ENCODE data around the gene RPTOR.

RPTOR gene

GRCh38 chr17:80881306-80881705 lies 336.7 kb downstream of the RPTOR start:
- no peak for DNase-seq (ENCODE audit: low spot score)
- H3K4me3 ChIP-seq (ENCODE audit: low read length in 2 of 2) = no peak overlapping the region
- peaks cover 10% of the 10 kb centered on the region for H3K79me1 ChIP-seq (ENCODE audit: low read depth, low read length)
- H3K36me3 ChIP-seq (replicated peaks in 1 of 2; ENCODE audit: control insufficient read depth in 2 of 2, insufficient read depth in 2 of 2, low read length in 2 of 2) = peaks cover 19 to 47% of the 10 kb centered on the region in 2 donors
- no peak overlapping the region for H4K8ac ChIP-seq (ENCODE audit: low read depth, low read length)
- H3K4me1 ChIP-seq (ENCODE audit: control insufficient read depth in 2 of 2, insufficient read depth in 1 of 2, low read depth in 1 of 2, low read length in 2 of 2) = peaks cover 8 to 23% of the 10 kb centered on the region in 2 donors
- H2AFZ ChIP-seq (ENCODE audit: low read length) = no peak overlapping the region
- H2BK12ac ChIP-seq (ENCODE audit: low read length) = no peak overlapping the region
- H2AK5ac ChIP-seq (ENCODE audit: low read depth, low read length) = no peak overlapping the region
- no peaks in the 10 kb centered on the region for H3K27me3 ChIP-seq (ENCODE audit: control insufficient read depth in 3 of 3, insufficient read depth in 3 of 3, low read depth in 1 of 3, low read length in 3 of 3)
- H3K14ac ChIP-seq (ENCODE audit: low read length) = no peak overlapping the region
- no peak overlapping the region for H3K18ac ChIP-seq (ENCODE audit: low read length)
- H3K4ac ChIP-seq (ENCODE audit: low read length) = no peak overlapping the region
- no peak overlapping the region for H3K9ac ChIP-seq (ENCODE audit: low read depth, low read length, poor library complexity)
- H3K9me3 ChIP-seq (replicated peaks in 1 of 2; ENCODE audit: control insufficient read depth in 2 of 2, insufficient read depth in 1 of 2, low read depth in 1 of 2, low read length in 2 of 2) = peaks cover 0 to 2% of the 10 kb centered on the region in 2 donors
- H2BK15ac ChIP-seq (ENCODE audit: low read length) = no peak overlapping the region
- H2BK5ac ChIP-seq (ENCODE audit: low read length) = no peak overlapping the region
- WGBS, 2 donors (ENCODE audit: extremely low coverage in 2 of 2, insufficient read length in 2 of 2, insufficient replicate concordance in 1 of 2) = no CpG with 5 or more reads among the region's 13 CpGs
- no peak overlapping the region for H3K4me2 ChIP-seq (ENCODE audit: insufficient read depth, low read length, poor library complexity, severe bottlenecking)
- no peak overlapping the region for H3K23ac ChIP-seq (ENCODE audit: low read depth, low read length, poor library complexity)
- no peak overlapping the region for H2BK120ac ChIP-seq (ENCODE audit: low read depth, low read length)
- no peak overlapping the region for H4K91ac ChIP-seq (ENCODE audit: low read depth, low read length, poor library complexity)
- H3K27ac ChIP-seq (replicated peaks; ENCODE audit: low read length) = no peak overlapping the region

GRCh38 chr17:80882323-80882722 lies 337.7 kb downstream of the RPTOR start:
- DNase-seq (ENCODE audit: low spot score) = no peak
- WGBS, 2 donors (ENCODE audit: extremely low coverage in 2 of 2, insufficient read length in 2 of 2, insufficient replicate concordance in 1 of 2) = no CpG with 5 or more reads among the region's 19 CpGs

DNA sequence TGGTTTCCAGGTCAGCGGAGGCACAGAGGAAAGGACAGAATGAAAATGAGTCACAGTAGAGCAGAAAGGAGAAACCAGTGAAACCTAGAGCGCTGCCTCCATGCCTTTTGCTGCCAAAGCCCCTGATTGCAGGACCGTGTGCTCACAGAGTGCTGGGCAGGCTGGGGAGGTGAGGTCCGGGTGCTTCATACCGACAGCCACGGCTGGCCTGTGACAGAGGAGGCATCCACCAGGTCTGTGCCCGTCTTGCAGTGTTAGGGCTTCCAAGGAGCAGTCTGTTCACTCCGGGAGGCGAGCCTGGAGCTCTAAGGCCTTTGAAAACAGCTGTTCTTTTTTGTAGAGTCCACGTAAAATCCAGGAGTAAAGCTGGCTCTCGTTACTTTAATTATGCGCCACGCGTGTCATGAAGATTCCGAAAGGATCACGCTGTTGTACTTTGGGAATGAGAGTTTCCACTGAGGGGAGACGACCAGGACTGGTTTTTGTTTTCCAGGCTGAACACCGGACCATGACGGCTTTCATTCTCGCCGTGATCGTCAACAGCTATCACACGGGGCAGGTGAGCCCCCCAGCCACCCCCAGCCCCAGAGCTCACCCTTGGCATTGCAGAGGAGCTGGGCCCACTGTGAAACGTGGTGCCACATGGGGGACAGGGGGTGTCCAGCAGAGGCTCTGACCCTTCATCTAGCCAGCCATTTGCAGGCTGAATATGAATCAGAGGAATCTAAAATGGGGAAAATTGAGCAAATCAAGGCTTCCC lies 338.5 kb downstream of the RPTOR start:
- H4K8ac ChIP-seq (ENCODE audit: low read depth, low read length) = no peak overlapping the region
- DNase-seq (ENCODE audit: low spot score) = no peak
- H4K91ac ChIP-seq (ENCODE audit: low read depth, low read length, poor library complexity) = no peak overlapping the region
- peaks cover 19 to 53% of the 10 kb centered on the region in 2 donors for H3K36me3 ChIP-seq (replicated peaks in 1 of 2; ENCODE audit: control insufficient read depth in 2 of 2, insufficient read depth in 2 of 2, low read length in 2 of 2)
- H2BK5ac ChIP-seq (ENCODE audit: low read length) = no peak overlapping the region
- no CpG with 5 or more reads among the region's 24 CpGs for WGBS, 2 donors (ENCODE audit: extremely low coverage in 2 of 2, insufficient read length in 2 of 2, insufficient replicate concordance in 1 of 2)
- H3K9me3 ChIP-seq (replicated peaks in 1 of 2; ENCODE audit: control insufficient read depth in 2 of 2, insufficient read depth in 1 of 2, low read depth in 1 of 2, low read length in 2 of 2) = peaks cover 0 to 2% of the 10 kb centered on the region in 2 donors
- H3K27me3 ChIP-seq (ENCODE audit: control insufficient read depth in 3 of 3, insufficient read depth in 3 of 3, low read depth in 1 of 3, low read length in 3 of 3) = no peaks in the 10 kb centered on the region
- H2BK12ac ChIP-seq (ENCODE audit: low read length) = no peak overlapping the region
- no peak overlapping the region for H3K27ac ChIP-seq (replicated peaks; ENCODE audit: low read length)
- H2AFZ ChIP-seq (ENCODE audit: low read length) = no peak overlapping the region
- H3K4ac ChIP-seq (ENCODE audit: low read length) = no peak overlapping the region
- no peak overlapping the region for H3K9ac ChIP-seq (ENCODE audit: low read depth, low read length, poor library complexity)
- no peak overlapping the region for H2AK5ac ChIP-seq (ENCODE audit: low read depth, low read length)
- peaks cover 12% of the 10 kb centered on the region for H3K79me1 ChIP-seq (ENCODE audit: low read depth, low read length)
- no peak overlapping the region for H3K4me3 ChIP-seq (ENCODE audit: low read length in 2 of 2)
- no peak overlapping the region for H2BK15ac ChIP-seq (ENCODE audit: low read length)
- no peak overlapping the region for H3K14ac ChIP-seq (ENCODE audit: low read length)
- peaks cover 8 to 16% of the 10 kb centered on the region in 2 donors for H3K4me1 ChIP-seq (ENCODE audit: control insufficient read depth in 2 of 2, insufficient read depth in 1 of 2, low read depth in 1 of 2, low read length in 2 of 2)
- H2BK120ac ChIP-seq (ENCODE audit: low read depth, low read length) = no peak overlapping the region
- H3K4me2 ChIP-seq (ENCODE audit: insufficient read depth, low read length, poor library complexity, severe bottlenecking) = no peak overlapping the region
- H3K23ac ChIP-seq (ENCODE audit: low read depth, low read length, poor library complexity) = no peak overlapping the region
- H3K18ac ChIP-seq (ENCODE audit: low read length) = peak overlapping the region; percentile 38

More at GRCh38 chr17:80882323-80882722, 337.7 kb downstream of the RPTOR start:
- H3K27me3 ChIP-seq (ENCODE audit: control insufficient read depth in 3 of 3, insufficient read depth in 3 of 3, low read depth in 1 of 3, low read length in 3 of 3) = no peaks in the 10 kb centered on the region
- H2AFZ ChIP-seq (ENCODE audit: low read length) = no peak overlapping the region
- H2BK5ac ChIP-seq (ENCODE audit: low read length) = no peak overlapping the region
- H3K14ac ChIP-seq (ENCODE audit: low read length) = no peak overlapping the region
- no peak overlapping the region for H2BK15ac ChIP-seq (ENCODE audit: low read length)
- peaks cover 19 to 53% of the 10 kb centered on the region in 2 donors for H3K36me3 ChIP-seq (replicated peaks in 1 of 2; ENCODE audit: control insufficient read depth in 2 of 2, insufficient read depth in 2 of 2, low read length in 2 of 2)
- no peak overlapping the region for H3K9ac ChIP-seq (ENCODE audit: low read depth, low read length, poor library complexity)
- H2BK12ac ChIP-seq (ENCODE audit: low read length) = no peak overlapping the region
- H3K23ac ChIP-seq (ENCODE audit: low read depth, low read length, poor library complexity) = no peak overlapping the region
- H4K91ac ChIP-seq (ENCODE audit: low read depth, low read length, poor library complexity) = no peak overlapping the region
- peaks cover 8 to 21% of the 10 kb centered on the region in 2 donors for H3K4me1 ChIP-seq (ENCODE audit: control insufficient read depth in 2 of 2, insufficient read depth in 1 of 2, low read depth in 1 of 2, low read length in 2 of 2)
- H3K18ac ChIP-seq (ENCODE audit: low read length) = no peak overlapping the region
- H3K79me1 ChIP-seq (ENCODE audit: low read depth, low read length) = peaks cover 12% of the 10 kb centered on the region
- peaks cover 0 to 2% of the 10 kb centered on the region in 2 donors for H3K9me3 ChIP-seq (replicated peaks in 1 of 2; ENCODE audit: control insufficient read depth in 2 of 2, insufficient read depth in 1 of 2, low read depth in 1 of 2, low read length in 2 of 2)
- H4K8ac ChIP-seq (ENCODE audit: low read depth, low read length) = no peak overlapping the region
- H2BK120ac ChIP-seq (ENCODE audit: low read depth, low read length) = no peak overlapping the region
- no peak overlapping the region for H2AK5ac ChIP-seq (ENCODE audit: low read depth, low read length)
- H3K4me3 ChIP-seq (ENCODE audit: low read length in 2 of 2) = no peak overlapping the region
- H3K27ac ChIP-seq (replicated peaks; ENCODE audit: low read length) = no peak overlapping the region
- no peak overlapping the region for H3K4me2 ChIP-seq (ENCODE audit: insufficient read depth, low read length, poor library complexity, severe bottlenecking)
- no peak overlapping the region for H3K4ac ChIP-seq (ENCODE audit: low read length)

- H3K18ac ChIP-seq (ENCODE audit: low read length) = peak overlapping the region; percentile 13
- H3K4me3 ChIP-seq (ENCODE audit: low read length in 2 of 2) = peak overlapping the region in 1 of 2 donors; percentile 10
These were observed 339.4 kb downstream of the RPTOR start for GRCh38 chr17:80883831-80884735.

More at GRCh38 chr17:80883831-80884735, 339.4 kb downstream of the RPTOR start:
- Histone ChIP-seq H3K27ac (replicated peaks; ENCODE audit: low read length) (no peak overlapping the region), H3K36me3 (replicated peaks in 1 of 2; ENCODE audit: control insufficient read depth in 2 of 2, insufficient read depth in 2 of 2, low read length in 2 of 2) (peaks cover 19 to 57% of the 10 kb centered on the region in 2 donors), H3K4me2 (ENCODE audit: insufficient read depth, low read length, poor library complexity, severe bottlenecking) (no peak overlapping the region), H2AK5ac (ENCODE audit: low read depth, low read length) (no peak overlapping the region), H3K14ac (ENCODE audit: low read length) (peak overlapping the region; percentile 21), H3K4ac (ENCODE audit: low read length) (no peak overlapping the region), H3K27me3 (ENCODE audit: control insufficient read depth in 3 of 3, insufficient read depth in 3 of 3, low read depth in 1 of 3, low read length in 3 of 3) (no peaks in the 10 kb centered on the region), H2BK12ac (ENCODE audit: low read length) (no peak overlapping the region), H3K9ac (ENCODE audit: low read depth, low read length, poor library complexity) (no peak overlapping the region), H3K23ac (ENCODE audit: low read depth, low read length, poor library complexity) (peak overlapping the region; percentile 65), H3K9me3 (replicated peaks in 1 of 2; ENCODE audit: control insufficient read depth in 2 of 2, insufficient read depth in 1 of 2, low read depth in 1 of 2, low read length in 2 of 2) (peaks cover 0 to 2% of the 10 kb centered on the region in 2 donors), H3K4me1 (ENCODE audit: control insufficient read depth in 2 of 2, insufficient read depth in 1 of 2, low read depth in 1 of 2, low read length in 2 of 2) (peaks cover 8 to 13% of the 10 kb centered on the region in 2 donors), H2BK120ac (ENCODE audit: low read depth, low read length) (no peak overlapping the region), H4K8ac (ENCODE audit: low read depth, low read length) (no peak overlapping the region), H2AFZ (ENCODE audit: low read length) (no peak overlapping the region), H3K79me1 (ENCODE audit: low read depth, low read length) (peaks cover 12% of the 10 kb centered on the region), H2BK5ac (ENCODE audit: low read length) (no peak overlapping the region), H4K91ac (ENCODE audit: low read depth, low read length, poor library complexity) (no peak overlapping the region), H2BK15ac (ENCODE audit: low read length) (no peak overlapping the region)
- no CpG with 5 or more reads among the region's 42 CpGs for WGBS, 2 donors (ENCODE audit: extremely low coverage in 2 of 2, insufficient read length in 2 of 2, insufficient replicate concordance in 1 of 2)
- no peak for DNase-seq (ENCODE audit: low spot score)

All from neuronal stem cell (in vitro differentiated cells).